NB4 (cell line): ENCODE results near the gene AGPS.

ENCODE experiments used
- CTCF ChIP-seq: IDR thresholded peaks from one replicate; pipeline ENCODE4 v1.5.1; 2012; ENCODE audit warnings: low read depth, low read length
- MAX ChIP-seq: IDR thresholded peaks from 2 replicates; pipeline ENCODE4 v1.6.1; 2011; ENCODE audit warnings: low read depth, low read length
- MYC ChIP-seq: IDR thresholded peaks from 2 replicates; pipeline ENCODE4 v1.6.1; 2011; ENCODE audit warnings: low read depth, low read length
- POLR2A ChIP-seq: IDR thresholded peaks from 2 replicates; pipeline ENCODE4 v1.6.1; 2011; ENCODE audit warnings: mild to moderate bottlenecking; ENCODE audit not compliant: insufficient read length; ENCODE audit errors: extremely low read depth

- no peak for TF ChIP-seq CTCF
- no peak for TF ChIP-seq POLR2A
- TF ChIP-seq MAX, result no peak
- TF ChIP-seq MYC, result no peak
Measured at GRCh38 chr2:177449159-177449558, 56.6 kb downstream of the AGPS start.
